ENCODE data around the gene OMP. TPM values are rescaled to one million over a fixed set of nuclear protein-coding genes. Genes with fewer than 3 reads are reported as not detected.

The OMP gene
- total and polyA plus RNA-seq, 2 of the 4 experiments (the other 2 are of a cell fraction), result 0.27 TPM; not detected in 1

DNA sequence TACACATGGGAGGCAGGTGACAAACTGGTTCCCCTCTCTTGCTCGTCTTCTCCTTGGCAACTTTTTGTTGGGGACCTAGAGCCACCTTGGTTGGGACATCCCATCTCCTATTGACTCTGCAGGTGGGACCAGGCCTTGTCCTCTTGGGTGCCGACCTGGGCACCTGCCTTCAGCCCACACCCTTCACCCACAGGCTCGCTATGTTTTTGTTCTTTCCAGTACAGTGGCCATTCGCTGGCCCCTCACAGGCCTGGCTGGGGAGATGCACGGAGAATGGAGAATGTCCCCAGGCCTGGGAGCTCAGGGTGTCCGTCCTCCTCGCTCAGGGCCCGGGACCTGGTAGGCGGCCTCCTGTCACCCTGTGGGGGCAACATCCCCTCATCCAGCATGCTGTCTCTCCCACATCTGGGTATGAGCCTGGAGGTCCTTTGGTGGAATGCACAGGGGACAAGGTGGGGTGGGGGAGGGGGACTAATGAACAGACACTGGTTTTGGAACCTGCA, 14.9 kb upstream of the OMP start:
- no peak for ATAC-seq (ENCODE audit: low read depth)
- dilution Hi-C loops (cut with HindIII; ENCODE audit: low sequenced_read_pairs, unreplicated experiment) (no loop called here), intact Hi-C loops (cut with micrococcal nuclease) (no loop called here), in situ Hi-C loops (cut with MboI; ENCODE audit: low sequenced_read_pairs) (no loop called here)
- no peaks in the 10 kb centered on the region; a peak in 2 of 4 replicates for H3K79me1 ChIP-seq (ENCODE audit: low read depth in 1 of 2, low read length in 2 of 2)
- no peak overlapping the region for H2AFZ ChIP-seq (replicated peaks; ENCODE audit: low read length, poor library complexity)
- H3K4ac ChIP-seq (ENCODE audit: low read depth, low read length), result no peak overlapping the region
- H3K56ac ChIP-seq (ENCODE audit: extremely low read depth, insufficient read depth, low read length), result no peak overlapping the region
- peaks cover 4% of the 10 kb centered on the region; the same call in 1 of the 2 replicates for H3K36me3 ChIP-seq (ENCODE audit: control insufficient read depth, insufficient read depth, low read length)
- peaks cover 19% of the 10 kb centered on the region for H4K20me1 ChIP-seq (ENCODE audit: insufficient read depth, low read length)
- no peak overlapping the region for H3K4me2 ChIP-seq (ENCODE audit: low read depth, low read length)
- CTCF ChIA-PET, result no interaction called here
- H3K9ac ChIP-seq (ENCODE audit: low read depth, low read length), result no peak overlapping the region
- no peak overlapping the region for H3K4me3 ChIP-seq (ENCODE audit: insufficient read depth, low read depth, low read length)
- no TSS peak for BruUV-seq (replicated peaks)
- H2BK120ac ChIP-seq (ENCODE audit: low read depth, low read length), result no peak overlapping the region
- DNase-seq, result no peak
- H4K5ac ChIP-seq (ENCODE audit: low read depth, low read length), result no peak overlapping the region
- no peak overlapping the region for H4K8ac ChIP-seq (ENCODE audit: low read depth in 2 of 2, low read length in 2 of 2)
- POLR2A ChIA-PET (ENCODE audit: unreplicated experiment), result no interaction called here
- no peak overlapping the region for H2BK5ac ChIP-seq (ENCODE audit: low read depth, low read length, poor library complexity, severe bottlenecking)
- H2BK20ac ChIP-seq (ENCODE audit: low read depth, low read length), result no peak overlapping the region
- no peak overlapping the region for H3K14ac ChIP-seq (replicated peaks; ENCODE audit: low read depth, low read length)
- H3K4me1 ChIP-seq (ENCODE audit: control insufficient read depth, insufficient read depth, low read length), result peaks cover 3% of the 10 kb centered on the region
- H4K91ac ChIP-seq (ENCODE audit: insufficient read depth, low read depth, low read length), result no peak overlapping the region
- no peak overlapping the region for H3K18ac ChIP-seq (ENCODE audit: low read depth, low read length)
- no peaks in the 10 kb centered on the region for H3K9me1 ChIP-seq (ENCODE audit: insufficient read depth, low read length)
- no peak overlapping the region for H2AK5ac ChIP-seq (ENCODE audit: low read depth, low read length)
- H2AK9ac ChIP-seq (replicated peaks; ENCODE audit: low read depth, low read length, poor library complexity), result peak overlapping the region; percentile 28
- H3K9me3 ChIP-seq (ENCODE audit: control insufficient read depth, insufficient read depth, low read length), result no peaks in the 10 kb centered on the region
- 100% methylated on average over 3 of the region's 9 CpGs; no CpG with 5 or more reads in 1 of the 2 experiments for WGBS, 2 experiments (ENCODE audit: extremely low coverage in 2 of 2, insufficient read length in 1 of 2)
- no peak overlapping the region for H3K27ac ChIP-seq (ENCODE audit: insufficient read depth, low read length)
- no peaks in the 10 kb centered on the region for H3K27me3 ChIP-seq (ENCODE audit: control insufficient read depth, insufficient read depth, low read length)
- H2BK15ac ChIP-seq (ENCODE audit: low read depth, low read length), result no peak overlapping the region
- no peak overlapping the region for H3K23ac ChIP-seq (ENCODE audit: low read depth, low read length)
- TF ChIP-seq, protein P1, sequence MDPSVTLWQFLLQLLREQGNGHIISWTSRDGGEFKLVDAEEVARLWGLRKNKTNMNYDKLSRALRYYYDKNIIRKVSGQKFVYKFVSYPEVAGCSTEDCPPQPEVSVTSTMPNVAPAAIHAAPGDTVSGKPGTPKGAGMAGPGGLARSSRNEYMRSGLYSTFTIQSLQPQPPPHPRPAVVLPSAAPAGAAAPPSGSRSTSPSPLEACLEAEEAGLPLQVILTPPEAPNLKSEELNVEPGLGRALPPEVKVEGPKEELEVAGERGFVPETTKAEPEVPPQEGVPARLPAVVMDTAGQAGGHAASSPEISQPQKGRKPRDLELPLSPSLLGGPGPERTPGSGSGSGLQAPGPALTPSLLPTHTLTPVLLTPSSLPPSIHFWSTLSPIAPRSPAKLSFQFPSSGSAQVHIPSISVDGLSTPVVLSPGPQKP (IDR thresholded peaks at IDR 0.05; ENCODE audit: borderline replicate concordance, low read depth, low read length), result no peak
- TF ChIP-seq MAZ (IDR thresholded peaks at IDR 0.05; ENCODE audit: borderline replicate concordance, low read depth, low read length) (no peak), CEBPB (IDR thresholded peaks at IDR 0.05; ENCODE audit: low read depth, low read length) (no peak), NFE2L2 (IDR thresholded peaks at IDR 0.05; ENCODE audit: low read depth, low read length) (no peak), RFX5 (IDR thresholded peaks at IDR 0.05; ENCODE audit: low read depth, low read length) (no peak), FOS (IDR thresholded peaks at IDR 0.05; ENCODE audit: low read depth, low read length) (no peak), RCOR1 (IDR thresholded peaks at IDR 0.05; ENCODE audit: insufficient replicate concordance, low read length) (no peak), MAFK (IDR thresholded peaks at IDR 0.05; ENCODE audit: low read depth, low read length) (no peak), MXI1 (IDR thresholded peaks at IDR 0.05; ENCODE audit: borderline replicate concordance, low read depth, low read length) (no peak), BHLHE40 (IDR thresholded peaks at IDR 0.05; ENCODE audit: low read depth, low read length) (no peak), RAD21 (IDR thresholded peaks at IDR 0.05; ENCODE audit: low read length) (no peak), CHD1 (IDR thresholded peaks at IDR 0.05; ENCODE audit: low read depth, low read length) (no peak), SMC3 (IDR thresholded peaks at IDR 0.05; ENCODE audit: low read depth, low read length) (no peak), POLR2A (IDR thresholded peaks at IDR 0.05; ENCODE audit: low read depth, low read length) (no peak)
- TF ChIP-seq, protein P2, sequence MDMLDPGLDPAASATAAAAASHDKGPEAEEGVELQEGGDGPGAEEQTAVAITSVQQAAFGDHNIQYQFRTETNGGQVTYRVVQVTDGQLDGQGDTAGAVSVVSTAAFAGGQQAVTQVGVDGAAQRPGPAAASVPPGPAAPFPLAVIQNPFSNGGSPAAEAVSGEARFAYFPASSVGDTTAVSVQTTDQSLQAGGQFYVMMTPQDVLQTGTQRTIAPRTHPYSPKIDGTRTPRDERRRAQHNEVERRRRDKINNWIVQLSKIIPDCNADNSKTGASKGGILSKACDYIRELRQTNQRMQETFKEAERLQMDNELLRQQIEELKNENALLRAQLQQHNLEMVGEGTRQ (IDR thresholded peaks at IDR 0.05; ENCODE audit: low read depth, low read length), result no peak
- TF ChIP-seq, protein P3, sequence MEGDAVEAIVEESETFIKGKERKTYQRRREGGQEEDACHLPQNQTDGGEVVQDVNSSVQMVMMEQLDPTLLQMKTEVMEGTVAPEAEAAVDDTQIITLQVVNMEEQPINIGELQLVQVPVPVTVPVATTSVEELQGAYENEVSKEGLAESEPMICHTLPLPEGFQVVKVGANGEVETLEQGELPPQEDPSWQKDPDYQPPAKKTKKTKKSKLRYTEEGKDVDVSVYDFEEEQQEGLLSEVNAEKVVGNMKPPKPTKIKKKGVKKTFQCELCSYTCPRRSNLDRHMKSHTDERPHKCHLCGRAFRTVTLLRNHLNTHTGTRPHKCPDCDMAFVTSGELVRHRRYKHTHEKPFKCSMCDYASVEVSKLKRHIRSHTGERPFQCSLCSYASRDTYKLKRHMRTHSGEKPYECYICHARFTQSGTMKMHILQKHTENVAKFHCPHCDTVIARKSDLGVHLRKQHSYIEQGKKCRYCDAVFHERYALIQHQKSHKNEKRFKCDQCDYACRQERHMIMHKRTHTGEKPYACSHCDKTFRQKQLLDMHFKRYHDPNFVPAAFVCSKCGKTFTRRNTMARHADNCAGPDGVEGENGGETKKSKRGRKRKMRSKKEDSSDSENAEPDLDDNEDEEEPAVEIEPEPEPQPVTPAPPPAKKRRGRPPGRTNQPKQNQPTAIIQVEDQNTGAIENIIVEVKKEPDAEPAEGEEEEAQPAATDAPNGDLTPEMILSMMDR (conservative IDR thresholded peaks at IDR 0.05; ENCODE audit: low read depth, low read length), result no peak

Measured in IMR-90 (cell line).